ENCODE results near the gene CPNE1.
A peak's percentile ranks its signal among the peaks of the same experiment; 100 is the strongest.

The CPNE1 gene

GRCh38 chr20:35651958-35652357 lies 12.7 kb downstream of the CPNE1 start:
- Histone ChIP-seq H3K4me1 (ENCODE audit: control insufficient read depth in 1 of 2, insufficient read depth in 2 of 2, low read length in 2 of 2) (no peaks in the 10 kb centered on the region), H3K36me3 (ENCODE audit: control insufficient read depth in 1 of 2, insufficient read depth in 2 of 2, low read length in 2 of 2) (peaks cover 17 to 29% of the 10 kb centered on the region in 2 experiments), H4K8ac (ENCODE audit: low read depth, low read length) (no peak overlapping the region), H2BK12ac (ENCODE audit: low read length) (no peak overlapping the region), H3K4me2 (ENCODE audit: low read length) (no peak overlapping the region), H3K79me1 (ENCODE audit: low read length) (no peaks in the 10 kb centered on the region), H3K4ac (ENCODE audit: low read depth, low read length) (no peak overlapping the region), H3K4me3 (ENCODE audit: low read depth, low read length) (no peak overlapping the region), H3K79me2 (ENCODE audit: control insufficient read depth, insufficient read depth, low read length, poor library complexity) (peaks cover 7% of the 10 kb centered on the region), H3K23ac (ENCODE audit: low read length) (no peak overlapping the region), H4K91ac (ENCODE audit: low read depth, low read length) (no peak overlapping the region), H3K27ac (ENCODE audit: low read depth, low read length) (no peak overlapping the region), H2AFZ (ENCODE audit: insufficient read depth, low read length, poor library complexity) (no peak overlapping the region), H3K14ac (ENCODE audit: low read length) (no peak overlapping the region), H2BK120ac (ENCODE audit: insufficient read depth, low read length, poor library complexity) (no peak overlapping the region), H3K27me3 (ENCODE audit: insufficient read depth, low read length) (no peaks in the 10 kb centered on the region), H4K12ac (ENCODE audit: low read depth, low read length) (no peak overlapping the region), H3K18ac (ENCODE audit: low read length) (no peak overlapping the region), H3K9ac (ENCODE audit: low read length) (no peak overlapping the region), H2BK5ac (ENCODE audit: low read depth, low read length, poor library complexity) (no peak overlapping the region), H2AK5ac (ENCODE audit: low read length) (no peak overlapping the region), H3K9me3 (ENCODE audit: insufficient read depth, low read depth, low read length) (no peaks in the 10 kb centered on the region)
- DNase-seq, result no peak

GRCh38 chr20:35650632-35651031 lies 14.1 kb downstream of the CPNE1 start:
- no peak overlapping the region for H4K12ac ChIP-seq (ENCODE audit: low read depth, low read length)
- no peak overlapping the region for H3K4me3 ChIP-seq (ENCODE audit: low read depth, low read length)
- no peak overlapping the region for H2AFZ ChIP-seq (ENCODE audit: insufficient read depth, low read length, poor library complexity)
- no peak overlapping the region for H3K18ac ChIP-seq (ENCODE audit: low read length)
- DNase-seq, result no peak
- no peaks in the 10 kb centered on the region for H3K27me3 ChIP-seq (ENCODE audit: insufficient read depth, low read length)
- no peak overlapping the region for H2BK12ac ChIP-seq (ENCODE audit: low read length)
- H3K79me2 ChIP-seq (ENCODE audit: control insufficient read depth, insufficient read depth, low read length, poor library complexity), result peaks cover 7% of the 10 kb centered on the region
- H3K9ac ChIP-seq (ENCODE audit: low read length), result no peak overlapping the region
- no peak overlapping the region for H2BK5ac ChIP-seq (ENCODE audit: low read depth, low read length, poor library complexity)
- H3K36me3 ChIP-seq (ENCODE audit: control insufficient read depth in 1 of 2, insufficient read depth in 2 of 2, low read length in 2 of 2), result peaks cover 15 to 26% of the 10 kb centered on the region in 2 experiments
- no peak overlapping the region for H4K8ac ChIP-seq (ENCODE audit: low read depth, low read length)
- H3K27ac ChIP-seq (ENCODE audit: low read depth, low read length), result no peak overlapping the region
- H3K79me1 ChIP-seq (ENCODE audit: low read length), result no peaks in the 10 kb centered on the region
- H3K4me1 ChIP-seq (ENCODE audit: control insufficient read depth in 1 of 2, insufficient read depth in 2 of 2, low read length in 2 of 2), result no peaks in the 10 kb centered on the region
- no peaks in the 10 kb centered on the region for H3K9me3 ChIP-seq (ENCODE audit: insufficient read depth, low read depth, low read length)
- no peak overlapping the region for H3K4me2 ChIP-seq (ENCODE audit: low read length)
- H2BK120ac ChIP-seq (ENCODE audit: insufficient read depth, low read length, poor library complexity), result no peak overlapping the region
- WGBS (ENCODE audit: extremely low coverage, insufficient coverage, insufficient read length), result no CpG with 5 or more reads among the region's 3 CpGs
- H3K23ac ChIP-seq (ENCODE audit: low read length), result no peak overlapping the region
- H4K91ac ChIP-seq (ENCODE audit: low read depth, low read length), result no peak overlapping the region
- no peak overlapping the region for H3K4ac ChIP-seq (ENCODE audit: low read depth, low read length)
- no peak overlapping the region for H3K14ac ChIP-seq (ENCODE audit: low read length)
- no peak overlapping the region for H2AK5ac ChIP-seq (ENCODE audit: low read length)

GRCh38 chr20:35648836-35649235 lies 15.9 kb downstream of the CPNE1 start:
- H3K4me3 ChIP-seq (ENCODE audit: low read depth, low read length), result no peak overlapping the region
- H3K4me2 ChIP-seq (ENCODE audit: low read length), result no peak overlapping the region
- H4K12ac ChIP-seq (ENCODE audit: low read depth, low read length), result no peak overlapping the region
- no peak overlapping the region for H2AFZ ChIP-seq (ENCODE audit: insufficient read depth, low read length, poor library complexity)
- H2BK5ac ChIP-seq (ENCODE audit: low read depth, low read length, poor library complexity), result no peak overlapping the region
- H3K27me3 ChIP-seq (ENCODE audit: insufficient read depth, low read length), result no peaks in the 10 kb centered on the region
- peaks cover 1% of the 10 kb centered on the region for H3K79me2 ChIP-seq (ENCODE audit: control insufficient read depth, insufficient read depth, low read length, poor library complexity)
- H3K36me3 ChIP-seq (ENCODE audit: control insufficient read depth in 1 of 2, insufficient read depth in 2 of 2, low read length in 2 of 2), result peaks cover 7 to 12% of the 10 kb centered on the region in 2 experiments
- no peak overlapping the region for H3K4ac ChIP-seq (ENCODE audit: low read depth, low read length)
- H3K14ac ChIP-seq (ENCODE audit: low read length), result no peak overlapping the region
- no peak overlapping the region for H4K8ac ChIP-seq (ENCODE audit: low read depth, low read length)
- no peak for DNase-seq
- H2AK5ac ChIP-seq (ENCODE audit: low read length), result no peak overlapping the region
- H3K23ac ChIP-seq (ENCODE audit: low read length), result no peak overlapping the region
- no peak overlapping the region for H3K27ac ChIP-seq (ENCODE audit: low read depth, low read length)
- no peaks in the 10 kb centered on the region for H3K9me3 ChIP-seq (ENCODE audit: insufficient read depth, low read depth, low read length)
- no peak overlapping the region for H2BK12ac ChIP-seq (ENCODE audit: low read length)
- no peak overlapping the region for H3K9ac ChIP-seq (ENCODE audit: low read length)
- no peak overlapping the region for H3K18ac ChIP-seq (ENCODE audit: low read length)
- no peak overlapping the region for H2BK120ac ChIP-seq (ENCODE audit: insufficient read depth, low read length, poor library complexity)
- no peak overlapping the region for H4K91ac ChIP-seq (ENCODE audit: low read depth, low read length)
- H3K4me1 ChIP-seq (ENCODE audit: control insufficient read depth in 1 of 2, insufficient read depth in 2 of 2, low read length in 2 of 2), result no peaks in the 10 kb centered on the region
- H3K79me1 ChIP-seq (ENCODE audit: low read length), result no peaks in the 10 kb centered on the region

GRCh38 chr20:35644806-35645205 lies 19.9 kb downstream of the CPNE1 start:
- Histone ChIP-seq H3K14ac (ENCODE audit: low read length) (no peak overlapping the region), H3K23ac (ENCODE audit: low read length) (no peak overlapping the region), H2BK12ac (ENCODE audit: low read length) (no peak overlapping the region), H3K27ac (ENCODE audit: low read depth, low read length) (no peak overlapping the region), H4K8ac (ENCODE audit: low read depth, low read length) (no peak overlapping the region), H3K4me2 (ENCODE audit: low read length) (no peak overlapping the region), H3K79me1 (ENCODE audit: low read length) (no peaks in the 10 kb centered on the region), H3K9me3 (ENCODE audit: insufficient read depth, low read depth, low read length) (no peaks in the 10 kb centered on the region), H3K79me2 (ENCODE audit: control insufficient read depth, insufficient read depth, low read length, poor library complexity) (peaks cover 4% of the 10 kb centered on the region), H3K27me3 (ENCODE audit: insufficient read depth, low read length) (no peaks in the 10 kb centered on the region), H3K4ac (ENCODE audit: low read depth, low read length) (no peak overlapping the region), H3K9ac (ENCODE audit: low read length) (no peak overlapping the region), H3K18ac (ENCODE audit: low read length) (no peak overlapping the region), H4K12ac (ENCODE audit: low read depth, low read length) (no peak overlapping the region), H3K4me3 (ENCODE audit: low read depth, low read length) (no peak overlapping the region), H3K36me3 (ENCODE audit: control insufficient read depth in 1 of 2, insufficient read depth in 2 of 2, low read length in 2 of 2) (no peaks in the 10 kb centered on the region), H2AK5ac (ENCODE audit: low read length) (no peak overlapping the region), H4K91ac (ENCODE audit: low read depth, low read length) (no peak overlapping the region), H2BK5ac (ENCODE audit: low read depth, low read length, poor library complexity) (no peak overlapping the region), H3K4me1 (ENCODE audit: control insufficient read depth in 1 of 2, insufficient read depth in 2 of 2, low read length in 2 of 2) (no peaks in the 10 kb centered on the region), H2AFZ (ENCODE audit: insufficient read depth, low read length, poor library complexity) (no peak overlapping the region), H2BK120ac (ENCODE audit: insufficient read depth, low read length, poor library complexity) (no peak overlapping the region)
- WGBS (ENCODE audit: extremely low coverage, insufficient coverage, insufficient read length), result no CpG with 5 or more reads among the region's 2 CpGs
- peak; percentile 54 to 75 for DNase-seq

Data from trophoblast cell (in vitro differentiated cells and primary cell).